ENCODE measurements around the gene TSEN2. TPM values are rescaled to one million over a fixed set of nuclear protein-coding genes. Genes with fewer than 3 reads are reported as not detected.
A peak's percentile ranks its signal among the peaks of the same experiment; 100 is the strongest.

The TSEN2 gene
- total RNA-seq, 1 experiment from 2014 or later = 26.8 TPM

- ChIA-PET CTCF (no interaction called here), POLR2A (ENCODE audit: unreplicated experiment) (no interaction called here)
- no peaks in the 10 kb centered on the region for H3K27me3 ChIP-seq (ENCODE audit: insufficient read depth, low read depth)
- no peaks in the 10 kb centered on the region for H3K9me2 ChIP-seq (ENCODE audit: insufficient read depth)
- H3F3A ChIP-seq (ENCODE audit: insufficient read depth, low read depth) = peaks cover 28% of the 10 kb centered on the region
- intact Hi-C loops (cut with micrococcal nuclease; ENCODE audit: unreplicated experiment) = no loop called here
- no peak overlapping the region for H3K4me3 ChIP-seq
- H3K36me3 ChIP-seq (ENCODE audit: low read depth) = peaks cover 12% of the 10 kb centered on the region; the same call in 1 of the 2 replicates
- 0 out of 2 replicates have a peak overlapping the region, but pooled peaks have one; percentile 83 for H3K27ac ChIP-seq
- no peaks in the 10 kb centered on the region; the same call in 1 of the 2 replicates for H3K9me3 ChIP-seq (ENCODE audit: insufficient read depth, low read depth)
- no peak for DNase-seq
- H3K4me1 ChIP-seq (replicated peaks; ENCODE audit: insufficient read depth) = peaks cover 54% of the 10 kb centered on the region
- H2AFZ ChIP-seq = no peak overlapping the region
- H3K79me2 ChIP-seq (ENCODE audit: low read depth) = no peaks in the 10 kb centered on the region
- no TSS peak for BruUV-seq (replicated peaks)
- TF ChIP-seq CTCF (conservative IDR thresholded peaks at IDR 0.05) = no peak
- no peak overlapping the region for H3K4me2 ChIP-seq
- H4K20me1 ChIP-seq (ENCODE audit: insufficient read depth) = no peaks in the 10 kb centered on the region
Measured at GRCh38 chr3:12452361-12453330, 31.6 kb upstream of the TSEN2 start.

GRCh38 chr3:12454076-12454815, 30.0 kb upstream of the TSEN2 start:
- Histone ChIP-seq H3K9me3 (ENCODE audit: insufficient read depth, low read depth) (no peaks in the 10 kb centered on the region; the same call in 1 of the 2 replicates), H2AFZ (no peak overlapping the region), H3K4me1 (replicated peaks; ENCODE audit: insufficient read depth) (peaks cover 44% of the 10 kb centered on the region), H4K20me1 (ENCODE audit: insufficient read depth) (no peaks in the 10 kb centered on the region), H3K9me2 (ENCODE audit: insufficient read depth) (no peaks in the 10 kb centered on the region), H3K4me3 (no peak overlapping the region), H3K27ac (peak overlapping the region; percentile 83), H3F3A (ENCODE audit: insufficient read depth, low read depth) (peaks cover 26% of the 10 kb centered on the region), H3K27me3 (ENCODE audit: insufficient read depth, low read depth) (no peaks in the 10 kb centered on the region), H3K79me2 (ENCODE audit: low read depth) (no peaks in the 10 kb centered on the region), H3K4me2 (peak overlapping the region; percentile 51), H3K36me3 (ENCODE audit: low read depth) (peaks cover 12% of the 10 kb centered on the region; the same call in 1 of the 2 replicates)
- TF ChIP-seq CTCF (conservative IDR thresholded peaks at IDR 0.05) (no peak), EZH2 (IDR thresholded peaks at IDR 0.05; ENCODE audit: low read depth) (no peak)
- no peak for DNase-seq
- ChIA-PET POLR2A (ENCODE audit: unreplicated experiment) (no interaction called here), CTCF (no interaction called here)
- no TSS peak for BruUV-seq (replicated peaks)
- intact Hi-C loops (cut with micrococcal nuclease; ENCODE audit: unreplicated experiment) = no loop called here

- ChIA-PET POLR2A (ENCODE audit: unreplicated experiment) (no interaction called here), CTCF (no interaction called here)
- Histone ChIP-seq H3K27me3 (ENCODE audit: insufficient read depth, low read depth) (no peaks in the 10 kb centered on the region), H3K27ac (peak overlapping the region; percentile 83), H2AFZ (no peak overlapping the region), H3K4me3 (no peak overlapping the region), H3K9me3 (ENCODE audit: insufficient read depth, low read depth) (no peaks in the 10 kb centered on the region; the same call in 1 of the 2 replicates), H3F3A (ENCODE audit: insufficient read depth, low read depth) (peaks cover 23% of the 10 kb centered on the region), H3K79me2 (ENCODE audit: low read depth) (no peaks in the 10 kb centered on the region), H4K20me1 (ENCODE audit: insufficient read depth) (no peaks in the 10 kb centered on the region), H3K9me2 (ENCODE audit: insufficient read depth) (no peaks in the 10 kb centered on the region), H3K4me2 (peak overlapping the region; percentile 51), H3K4me1 (replicated peaks; ENCODE audit: insufficient read depth) (peaks cover 39% of the 10 kb centered on the region), H3K36me3 (ENCODE audit: low read depth) (peaks cover 12% of the 10 kb centered on the region; the same call in 1 of the 2 replicates)
- intact Hi-C loops (cut with micrococcal nuclease; ENCODE audit: unreplicated experiment) = no loop called here
- no peak for DNase-seq
- TF ChIP-seq EZH2 (IDR thresholded peaks at IDR 0.05; ENCODE audit: low read depth) (no peak), CTCF (conservative IDR thresholded peaks at IDR 0.05) (no peak)
- BruUV-seq (replicated peaks) = no TSS peak
Measured at GRCh38 chr3:12454816-12455121, 29.5 kb upstream of the TSEN2 start.
